GM23338 (cell line): Measurements from ENCODE around the gene ACOD1.

Source experiments
- CREB1 ChIP-seq: fragments of 250-450 bp; sonication (Bioruptor Pico); IDR thresholded peaks from 2 replicates; pipeline ENCODE4 v1.5.0; 2020; ENCODE audit warnings: low read depth, mild to moderate bottlenecking, moderate library complexity
- CTCF ChIP-seq, 2 experiments: fragments of 200-600 bp in 1 of 2; sonication (generic) in 1 of 2; conservative IDR thresholded peaks; 2 replicates each; pipeline versions ENCODE4 v1.5.1 to v1.6.1; 2016 to 2017; ENCODE audit warnings: antibody characterized with exemption in 2 of 2, low read depth in 2 of 2, mild to moderate bottlenecking in 2 of 2, moderate library complexity in 1 of 2
- EZH2 ChIP-seq: fragments of 200-600 bp; sonication (generic); IDR thresholded peaks from one replicate; pipeline ENCODE4 v1.8.0; 2017; ENCODE audit warnings: antibody characterized with exemption, mild to moderate bottlenecking, low read depth; ENCODE audit not compliant: unreplicated experiment
- EZH2phosphoT487 ChIP-seq: fragments of 200-600 bp; sonication (generic); IDR thresholded peaks from one replicate; pipeline ENCODE4 v1.8.1; 2018; ENCODE audit warnings: antibody characterized with exemption; ENCODE audit not compliant: unreplicated experiment
- JUNB ChIP-seq: IDR thresholded peaks from one replicate; pipeline ENCODE4 v1.6.1; 2016; ENCODE audit warnings: antibody characterized with exemption; ENCODE audit not compliant: unreplicated experiment
- POLR2AphosphoS5 ChIP-seq: IDR thresholded peaks from 2 replicates; pipeline ENCODE4 v1.6.1; 2016; ENCODE audit warnings: antibody characterized with exemption, low read depth
- STAT1 ChIP-seq: IDR thresholded peaks from one replicate; pipeline ENCODE4 v1.6.1; 2016; ENCODE audit warnings: antibody characterized with exemption; ENCODE audit not compliant: unreplicated experiment
- ZNF331 ChIP-seq: fragments of 250-450 bp; sonication (Bioruptor Pico); IDR thresholded peaks from 2 replicates; pipeline ENCODE4 v1.5.0; 2020; ENCODE audit warnings: low read depth, mild to moderate bottlenecking, moderate library complexity
- TF ChIP-seq, protein P1 (sequence below): IDR thresholded peaks from one replicate; pipeline ENCODE4 v1.6.1; 2018; ENCODE audit warnings: antibody characterized with exemption; ENCODE audit not compliant: unreplicated experiment

GRCh38 chr13:76955193-76955592 lies 6.9 kb downstream of the ACOD1 start:
- TF ChIP-seq CTCF (conservative IDR thresholded peaks at IDR 0.05; ENCODE audit: low read depth in 2 of 2) (no peak), EZH2 (no peak), EZH2phosphoT487 (no peak), CREB1 (CRISPR knock-in tag) (no peak), POLR2AphosphoS5 (no peak), JUNB (no peak), STAT1 (no peak), ZNF331 (CRISPR knock-in tag) (no peak)
- TF ChIP-seq, protein P1, sequence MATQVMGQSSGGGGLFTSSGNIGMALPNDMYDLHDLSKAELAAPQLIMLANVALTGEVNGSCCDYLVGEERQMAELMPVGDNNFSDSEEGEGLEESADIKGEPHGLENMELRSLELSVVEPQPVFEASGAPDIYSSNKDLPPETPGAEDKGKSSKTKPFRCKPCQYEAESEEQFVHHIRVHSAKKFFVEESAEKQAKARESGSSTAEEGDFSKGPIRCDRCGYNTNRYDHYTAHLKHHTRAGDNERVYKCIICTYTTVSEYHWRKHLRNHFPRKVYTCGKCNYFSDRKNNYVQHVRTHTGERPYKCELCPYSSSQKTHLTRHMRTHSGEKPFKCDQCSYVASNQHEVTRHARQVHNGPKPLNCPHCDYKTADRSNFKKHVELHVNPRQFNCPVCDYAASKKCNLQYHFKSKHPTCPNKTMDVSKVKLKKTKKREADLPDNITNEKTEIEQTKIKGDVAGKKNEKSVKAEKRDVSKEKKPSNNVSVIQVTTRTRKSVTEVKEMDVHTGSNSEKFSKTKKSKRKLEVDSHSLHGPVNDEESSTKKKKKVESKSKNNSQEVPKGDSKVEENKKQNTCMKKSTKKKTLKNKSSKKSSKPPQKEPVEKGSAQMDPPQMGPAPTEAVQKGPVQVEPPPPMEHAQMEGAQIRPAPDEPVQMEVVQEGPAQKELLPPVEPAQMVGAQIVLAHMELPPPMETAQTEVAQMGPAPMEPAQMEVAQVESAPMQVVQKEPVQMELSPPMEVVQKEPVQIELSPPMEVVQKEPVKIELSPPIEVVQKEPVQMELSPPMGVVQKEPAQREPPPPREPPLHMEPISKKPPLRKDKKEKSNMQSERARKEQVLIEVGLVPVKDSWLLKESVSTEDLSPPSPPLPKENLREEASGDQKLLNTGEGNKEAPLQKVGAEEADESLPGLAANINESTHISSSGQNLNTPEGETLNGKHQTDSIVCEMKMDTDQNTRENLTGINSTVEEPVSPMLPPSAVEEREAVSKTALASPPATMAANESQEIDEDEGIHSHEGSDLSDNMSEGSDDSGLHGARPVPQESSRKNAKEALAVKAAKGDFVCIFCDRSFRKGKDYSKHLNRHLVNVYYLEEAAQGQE = no peak
